DMS79 treated with DMSO at 0.1 percent for 48 hours (cell line): ENCODE data around the gene CHST2.

Experiments
- DNase-seq: peaks from one replicate; lab custom pipeline; 2025; lab: John Stamatoyannopoulos, UW

CHST2 gene

DNA sequence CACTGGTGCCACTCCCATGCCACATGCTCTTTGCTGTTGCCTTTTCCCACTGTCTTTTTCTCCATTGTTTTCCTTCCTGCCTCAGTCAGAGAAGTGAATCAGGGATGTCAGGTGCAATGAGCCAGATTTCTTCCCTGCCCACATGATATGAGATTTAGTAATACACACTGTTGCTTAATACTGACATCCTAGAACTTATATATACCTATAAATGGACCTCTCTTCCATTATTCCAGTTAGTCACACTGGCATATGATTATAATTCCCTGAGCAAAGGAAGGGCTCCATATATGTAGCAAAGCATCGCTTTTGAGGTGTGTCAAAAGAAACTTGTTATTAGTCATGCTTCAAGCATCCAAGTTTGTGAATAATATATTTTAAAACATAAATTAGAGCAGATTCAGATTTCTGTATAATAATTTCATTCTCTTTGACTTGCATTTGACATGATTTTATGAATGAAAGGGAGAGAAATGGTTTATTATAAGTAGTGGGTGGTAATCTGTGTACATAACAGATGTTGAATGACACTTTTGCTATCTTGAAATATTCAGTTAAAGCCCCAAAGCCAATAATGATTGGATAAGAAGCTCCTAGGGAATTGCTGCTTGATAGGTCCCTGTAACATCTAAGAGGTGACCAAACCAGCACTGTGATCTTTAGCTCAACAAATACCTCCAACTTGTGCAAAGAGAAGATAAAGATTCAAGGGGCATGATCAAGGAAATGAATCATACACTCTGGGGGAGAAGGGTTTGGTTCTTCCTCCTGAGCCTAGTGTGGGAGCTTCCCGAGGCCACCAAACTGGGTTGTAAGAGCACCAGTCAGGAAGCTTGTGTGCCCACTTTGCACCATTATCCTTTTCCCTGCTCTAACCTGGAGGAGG, 48.6 kb downstream of the CHST2 start:
- no peak for DNase-seq

DNA sequence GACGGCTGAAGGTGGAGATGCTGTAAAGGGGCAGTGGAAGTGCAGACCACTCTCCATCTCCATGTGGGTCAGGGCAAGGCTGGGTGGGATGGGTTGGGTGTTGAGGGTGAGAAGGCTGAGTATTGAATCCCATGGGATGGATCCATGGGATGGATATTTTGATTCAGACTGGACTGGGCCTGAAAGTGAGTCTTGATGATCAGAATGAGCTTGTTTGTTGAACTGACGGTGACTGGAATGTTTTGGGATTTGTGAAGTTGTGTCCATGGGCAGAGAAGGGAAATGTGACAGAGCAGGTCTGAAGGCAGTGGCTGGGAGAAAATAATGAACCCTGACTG, 49.3 kb downstream of the CHST2 start:
- DNase-seq, result no peak

DNA sequence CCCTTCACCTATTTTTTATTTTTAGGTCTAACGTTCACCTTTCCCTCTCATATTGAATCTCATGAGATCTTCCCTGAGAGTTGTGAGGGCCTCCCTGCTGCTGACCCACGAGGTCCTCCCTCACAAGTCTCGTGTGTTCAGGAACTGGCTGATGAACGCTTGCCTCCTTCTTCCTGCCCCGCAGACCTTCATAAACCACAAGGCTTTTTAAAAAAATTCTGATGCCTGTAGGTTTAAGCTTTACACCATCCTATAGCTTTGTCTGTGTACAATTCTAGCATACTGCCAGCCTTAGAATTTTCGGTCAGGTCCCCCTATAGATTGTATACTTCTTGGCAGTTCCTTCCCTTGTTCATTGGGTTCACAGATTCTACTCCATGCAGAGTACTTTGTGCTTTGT, 50.5 kb downstream of the CHST2 start:
- DNase-seq, result no peak

DNA sequence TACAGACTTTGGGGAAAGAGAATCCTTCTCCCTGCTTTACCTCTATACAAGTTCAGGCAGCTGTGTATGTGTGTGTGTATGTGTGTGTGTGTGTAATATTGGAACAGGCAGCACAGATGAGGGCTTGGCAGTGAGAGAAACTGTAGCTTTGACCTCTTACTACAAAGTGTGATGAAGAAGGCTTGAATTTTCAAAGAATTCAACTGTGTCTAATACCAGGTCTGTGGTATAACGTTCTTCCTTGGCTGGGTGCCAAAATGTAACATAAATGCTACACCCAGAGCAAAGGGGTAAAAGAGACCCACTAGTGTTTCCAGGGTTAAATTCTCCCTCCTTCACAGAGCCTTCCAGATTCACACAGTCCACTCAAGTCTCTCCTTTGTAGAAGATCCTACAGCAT, 51.1 kb downstream of the CHST2 start:
- DNase-seq, result no peak

DNA sequence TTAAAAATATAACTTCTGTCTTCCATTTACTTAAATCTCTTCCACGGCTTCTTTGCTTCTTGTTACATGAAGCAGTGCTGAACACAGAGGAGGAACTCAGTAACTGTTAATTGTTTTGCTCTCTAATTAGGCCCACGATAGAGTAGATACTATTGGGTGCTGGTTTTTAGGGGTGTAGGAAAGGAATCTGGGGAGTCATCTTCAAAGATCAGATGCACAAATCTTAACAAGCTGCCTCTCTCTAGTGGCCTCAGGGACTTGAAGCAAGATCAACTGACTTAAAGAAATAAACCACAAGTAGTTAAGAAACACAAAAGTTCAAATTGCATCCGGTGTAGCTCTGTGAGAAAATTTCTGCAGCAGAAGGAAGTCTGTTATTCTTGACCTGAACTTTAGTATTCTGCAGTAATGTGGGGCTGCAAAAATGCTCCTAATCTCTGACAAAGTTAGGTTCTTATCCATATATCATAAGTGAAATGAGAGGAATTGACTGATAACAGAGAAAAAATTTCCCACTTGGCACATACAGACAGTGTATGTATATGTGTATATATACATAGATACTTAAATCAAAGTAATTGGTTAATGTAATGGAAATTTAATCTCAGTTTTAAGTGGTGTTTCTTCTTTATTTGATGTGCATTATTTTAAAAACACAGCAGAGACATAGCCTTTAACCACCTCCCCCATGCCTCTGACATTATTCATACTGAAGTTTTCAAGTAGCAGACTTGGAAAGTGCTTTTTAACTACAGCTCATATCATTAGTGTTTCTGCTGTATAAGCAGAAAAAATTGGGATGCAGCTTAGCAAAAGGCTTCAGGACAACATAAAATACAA, 51.8 kb downstream of the CHST2 start:
- DNase-seq, result no peak

DNA sequence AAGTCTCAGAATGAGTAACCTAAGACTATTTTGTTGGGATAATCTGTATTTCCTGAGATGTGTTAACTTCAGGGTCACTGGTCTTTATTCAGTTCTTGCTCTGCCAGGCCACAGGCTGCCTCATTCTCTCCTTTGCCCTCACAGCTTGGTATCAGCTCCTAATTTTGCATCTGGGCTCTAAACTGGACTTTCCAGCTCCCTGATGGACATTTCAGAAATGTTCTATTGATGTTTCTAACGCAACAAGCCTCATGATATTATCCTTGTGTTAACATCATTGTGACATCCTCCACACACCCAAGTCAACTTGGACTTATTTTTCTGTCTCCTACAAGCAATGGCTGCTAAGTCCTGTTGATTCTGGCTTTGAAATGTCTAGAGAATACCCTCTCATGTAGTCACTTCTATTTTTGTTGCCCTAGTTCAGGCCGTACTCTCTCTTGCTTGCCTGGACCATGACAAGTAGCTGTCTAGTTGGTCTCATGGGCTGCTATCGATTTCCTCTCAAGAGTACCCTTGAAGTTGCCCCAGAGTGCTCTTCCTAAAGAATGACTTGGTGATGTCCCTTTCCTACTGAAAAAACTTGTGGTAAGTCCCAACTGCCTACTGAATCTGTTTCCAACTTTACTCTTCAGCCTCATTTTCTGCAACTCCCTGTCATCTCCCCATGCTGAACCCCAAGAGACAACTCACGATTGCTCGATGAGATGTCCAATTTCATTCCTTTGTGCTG, 52.7 kb downstream of the CHST2 start:
- no peak for DNase-seq

DNA sequence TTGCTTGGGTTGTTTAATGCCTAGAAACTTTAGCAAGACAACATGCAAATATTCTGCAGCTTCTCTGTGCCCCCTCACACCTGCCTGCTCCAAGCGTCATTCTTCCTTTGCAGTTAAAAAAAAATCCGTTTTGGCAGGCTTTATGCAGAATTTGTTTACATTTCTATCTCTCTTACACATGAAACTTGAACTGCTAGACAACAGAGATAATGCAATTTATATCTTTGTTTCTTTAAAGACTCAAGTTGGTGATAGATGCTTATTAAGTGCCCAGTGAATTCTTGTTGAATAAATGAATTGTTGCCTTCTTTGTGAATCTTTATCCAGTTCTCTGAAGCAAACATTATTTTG, 53.2 kb downstream of the CHST2 start:
- DNase-seq, result no peak

DNA sequence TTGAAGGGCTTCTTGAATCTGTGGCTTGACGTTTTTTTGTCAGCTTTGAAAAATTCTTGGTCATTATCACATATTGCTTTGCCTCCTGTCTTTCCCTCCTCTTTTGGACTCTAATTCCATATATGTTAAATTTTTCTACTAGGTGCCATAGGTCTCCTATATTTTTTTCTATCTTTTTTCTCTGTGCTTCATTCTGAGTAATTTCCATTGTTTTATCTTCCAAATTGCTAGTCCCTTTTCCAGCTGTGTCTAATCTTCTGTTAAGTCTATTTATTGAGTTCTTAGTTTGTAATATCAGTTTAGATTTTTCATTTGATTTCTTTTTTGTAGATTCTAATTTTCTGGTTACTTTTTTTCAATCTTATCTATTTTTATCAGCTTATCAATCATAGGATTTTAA, 53.7 kb downstream of the CHST2 start:
- no peak for DNase-seq
